Frontal cortex (tissue), 4 donors: ENCODE results near the gene LIPI. TPM values are rescaled to one million over a fixed set of nuclear protein-coding genes. Genes with fewer than 3 reads are reported as not detected.
"Not testable (repeated sequence)": the region's sequence is repeated elsewhere in the genome, so short reads cannot be mapped to it uniquely, and the experiment has no call there.

Source experiments
- DNase-seq, 2 donors: peaks; one replicate each; pipeline ENCODE4 v3.0.0; 2012; ENCODE audit warnings: low spot score in 2 of 2
- FAIRE-seq: peaks from 2 replicates; lab custom pipeline; 2012; peaks lifted over from hg19 to GRCh38; lab: Jason Lieb, UNC
- total RNA-seq: library from RNA; depleted of rRNA; stranded (reverse); fragments of >200 nt; gene quantifications from one replicate; pipeline ENCODE4 v1.2.3, GENCODE V29; 2014
- donor health status: control.
- donor health status: control.
- donor health status: control.

Gene LIPI
- total RNA-seq, 1 donor from 2014 or later: not detected

DNA sequence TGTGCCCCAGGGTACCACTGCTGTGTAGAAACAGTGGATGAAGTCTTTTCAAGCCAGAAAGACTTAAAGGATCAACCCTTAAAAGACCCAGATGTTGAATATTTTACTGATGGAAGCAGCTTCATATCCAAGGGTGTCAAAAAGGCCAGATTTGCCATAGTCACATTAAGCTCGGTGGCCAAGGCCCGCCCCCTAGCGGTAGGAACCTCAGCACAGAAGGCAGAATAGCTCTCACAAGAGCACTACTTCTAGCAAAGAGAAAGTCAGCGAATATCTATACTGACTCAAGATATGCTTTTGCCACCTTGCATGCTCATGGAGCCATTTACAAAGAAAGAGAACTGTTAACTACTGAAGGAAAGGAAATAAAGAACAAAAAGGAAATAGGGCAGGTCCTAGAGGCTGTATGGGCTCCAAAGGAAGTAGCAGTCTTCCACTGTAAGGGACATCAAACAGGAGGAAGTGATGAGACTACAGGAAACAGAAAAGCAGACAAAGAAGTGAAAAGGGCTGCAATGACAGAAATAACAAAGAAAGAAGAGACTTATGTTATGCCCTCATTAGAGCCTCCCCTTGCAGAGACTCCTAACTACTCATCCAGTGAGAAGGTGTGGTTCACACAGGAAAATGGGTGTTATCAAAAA lies 90.5 kb downstream of the LIPI start:
- DNase-seq: peak in 1 of 2 donors; percentile 5
- no peak for FAIRE-seq

DNA sequence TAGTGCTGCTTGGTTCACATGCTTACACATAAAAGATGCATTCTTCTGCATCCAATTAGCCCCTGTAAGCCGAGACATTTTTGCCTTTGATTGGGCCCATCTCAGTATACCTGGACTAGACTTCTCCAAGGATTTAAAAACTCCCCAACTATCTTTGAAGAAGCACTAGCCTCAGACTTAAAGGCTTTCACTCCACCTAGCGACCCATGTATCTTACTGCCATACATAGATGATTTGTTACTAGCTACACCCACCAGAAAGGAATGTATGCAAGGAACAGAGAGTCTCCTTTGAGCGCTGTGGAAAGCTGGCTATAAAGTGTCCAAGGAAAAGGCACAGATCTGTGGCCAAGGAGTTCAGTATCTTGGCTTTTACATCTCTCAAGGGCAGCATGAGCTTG lies 91.7 kb downstream of the LIPI start:
- no peak for DNase-seq
- FAIRE-seq: no peak

DNA sequence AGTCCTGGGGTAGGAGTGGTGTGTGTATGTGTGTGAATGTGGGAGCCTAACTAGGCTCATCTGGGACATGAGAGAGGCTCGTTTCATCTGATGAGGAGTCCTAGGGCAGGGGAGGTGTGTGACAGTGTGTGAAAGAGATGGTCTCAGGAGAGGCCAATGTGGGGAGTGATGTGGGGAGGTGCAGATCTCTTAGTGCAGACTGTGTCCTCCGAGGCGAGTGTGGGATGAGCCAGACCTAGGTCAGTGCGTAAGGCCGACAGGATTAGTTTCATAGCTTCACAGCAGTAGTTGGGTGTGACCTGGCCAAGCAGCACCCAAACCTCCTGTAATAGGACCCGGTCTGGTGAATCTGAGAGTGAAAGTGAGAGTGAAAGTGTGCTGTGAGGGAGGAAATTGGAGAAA lies 94.7 kb downstream of the LIPI start:
- DNase-seq: no peak
- FAIRE-seq: no peak

DNA sequence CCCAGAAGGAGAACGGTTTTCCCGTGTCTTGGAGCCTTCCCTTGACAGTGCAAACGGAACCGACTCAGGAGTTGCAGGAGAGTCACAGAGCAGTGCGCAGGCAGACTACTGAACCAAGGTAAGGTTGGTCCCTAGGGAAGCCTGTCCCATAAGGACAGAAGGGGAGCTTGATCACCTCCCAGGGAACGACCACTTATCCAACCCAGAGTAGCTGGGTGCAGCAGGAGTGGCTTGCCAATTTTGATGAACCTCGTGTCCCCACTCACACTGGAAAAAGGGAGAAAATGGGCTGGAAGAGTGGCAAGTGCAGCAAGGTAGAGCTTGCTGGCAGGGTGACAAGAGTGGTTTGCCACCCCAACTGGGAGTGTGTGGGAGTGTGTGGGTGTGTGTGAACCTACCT lies 95.1 kb downstream of the LIPI start:
- DNase-seq (no peak), FAIRE-seq (no peak)

DNA sequence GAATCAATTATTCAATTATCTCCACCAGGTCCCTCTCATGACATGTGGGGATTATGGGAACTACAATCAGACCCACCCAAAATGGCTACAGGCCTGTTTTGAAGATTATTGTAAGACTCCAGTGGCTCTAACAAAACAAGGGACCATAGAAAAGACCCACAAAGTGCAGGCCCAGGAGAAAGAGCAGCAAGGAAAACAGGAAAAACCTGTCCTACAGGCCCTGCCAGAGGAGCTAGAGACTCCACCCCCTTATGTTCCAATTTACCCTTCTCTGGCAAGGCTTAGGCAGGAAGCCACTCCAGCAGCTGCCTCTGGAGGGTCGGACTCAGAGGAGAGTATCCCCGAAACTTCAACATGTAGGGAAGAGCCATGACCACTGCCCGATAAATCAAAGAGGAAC lies 96.5 kb downstream of the LIPI start:
- FAIRE-seq: no peak
- DNase-seq: no peak

DNA sequence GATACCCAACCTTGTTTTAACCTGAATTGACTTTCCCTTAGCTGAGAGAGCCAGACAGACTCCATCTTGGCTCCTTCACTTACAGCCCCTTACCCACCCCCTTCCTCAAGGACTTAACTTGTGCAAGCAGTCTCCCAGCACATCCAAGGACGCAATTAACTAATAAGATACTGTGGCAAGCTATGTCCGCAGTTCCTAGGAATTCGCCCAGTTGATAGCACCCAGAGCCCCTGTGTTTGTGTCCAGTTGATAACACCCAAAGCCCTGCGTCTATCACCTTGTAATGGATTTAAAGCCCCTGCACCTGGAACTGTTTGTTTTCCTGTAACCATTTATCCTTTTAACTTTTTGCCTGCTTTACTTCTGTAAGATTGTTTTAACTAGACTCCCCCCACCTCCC lies 106.2 kb downstream of the LIPI start:
- FAIRE-seq, DNase-seq: not testable (repeated sequence)

DNA sequence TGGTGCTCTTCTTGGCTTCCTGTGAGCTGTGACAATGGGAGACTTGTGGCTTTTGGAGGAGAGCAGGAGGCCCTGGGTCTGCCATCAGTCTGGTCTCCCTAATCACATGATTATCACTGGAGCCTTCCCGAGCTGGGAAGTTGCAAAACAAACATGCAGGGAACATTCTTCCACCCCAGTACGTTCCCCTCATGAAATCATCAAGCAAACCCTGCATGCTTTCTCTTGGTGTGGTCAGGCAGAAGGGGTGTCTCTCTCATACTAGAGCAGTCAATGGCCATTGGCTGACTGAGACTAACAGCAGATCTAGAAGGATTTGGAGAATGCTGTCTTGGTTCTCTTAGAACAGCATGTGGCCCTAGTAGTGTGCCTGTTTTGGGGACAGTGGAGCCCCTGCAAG lies 111.2 kb downstream of the LIPI start:
- DNase-seq (no peak), FAIRE-seq (no peak)

DNA sequence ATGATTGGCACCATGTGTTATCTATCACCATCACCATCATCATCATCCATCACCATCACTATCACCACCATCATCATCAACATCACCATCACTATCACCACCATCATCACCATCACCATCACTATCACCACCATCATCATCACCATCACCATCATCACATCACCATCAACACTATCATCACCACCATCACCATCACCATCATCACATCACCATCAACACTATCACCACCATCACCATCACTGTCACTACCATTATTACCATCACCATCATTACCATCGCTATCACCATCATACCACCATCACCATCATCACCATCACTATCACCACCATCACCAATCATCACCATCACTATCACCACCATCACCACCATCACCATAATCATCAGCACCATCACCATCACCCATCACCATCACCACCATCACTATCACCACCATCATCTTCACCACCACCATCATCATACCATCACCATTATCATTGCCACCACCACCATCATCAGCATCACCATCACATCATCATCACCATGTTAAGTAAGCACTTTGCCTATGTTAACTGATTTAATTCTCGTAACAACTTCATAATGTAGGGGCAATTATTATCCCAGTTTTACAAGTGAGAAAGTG lies 112.8 kb downstream of the LIPI start:
- FAIRE-seq: no peak
- DNase-seq: no peak

DNA sequence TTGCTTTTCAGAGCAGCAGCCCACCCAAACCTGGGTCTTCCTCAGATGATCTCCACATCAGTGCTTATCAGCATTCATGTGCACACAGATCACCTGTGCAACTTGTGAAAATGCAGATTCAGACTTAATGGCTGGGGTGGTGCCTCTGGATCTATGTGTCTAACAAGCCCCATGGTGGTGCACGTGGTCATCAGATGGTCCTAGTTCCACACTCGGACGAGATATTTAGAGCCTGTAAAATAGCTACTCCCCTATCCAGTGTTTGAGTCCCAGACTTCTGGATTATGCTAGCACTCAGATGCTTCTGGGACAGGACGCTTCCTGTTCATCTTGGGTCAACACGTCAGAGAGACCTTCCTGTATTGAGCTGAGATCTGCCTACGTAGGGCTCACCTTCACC lies 114.2 kb downstream of the LIPI start:
- FAIRE-seq (no peak), DNase-seq (no peak)

DNA sequence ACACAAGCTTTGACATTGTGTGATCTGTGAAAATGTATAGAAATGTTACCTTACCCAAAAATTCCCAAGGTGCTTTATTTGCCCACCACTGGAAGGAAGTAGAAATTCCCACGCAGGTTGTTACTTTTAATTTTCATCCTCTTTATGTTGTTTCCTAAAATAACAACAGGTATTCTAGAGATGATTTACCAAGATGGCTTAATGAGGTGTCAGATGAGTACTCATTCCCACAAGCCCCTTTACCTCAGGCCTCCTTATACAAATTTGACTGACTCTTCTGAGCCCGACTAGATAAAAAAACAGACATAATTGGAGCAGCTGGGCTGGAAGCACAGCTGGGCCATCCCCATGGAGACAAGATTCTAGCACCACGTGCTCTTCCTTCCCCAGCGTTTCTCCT lies 114.6 kb downstream of the LIPI start:
- FAIRE-seq (no peak), DNase-seq (no peak)

DNA sequence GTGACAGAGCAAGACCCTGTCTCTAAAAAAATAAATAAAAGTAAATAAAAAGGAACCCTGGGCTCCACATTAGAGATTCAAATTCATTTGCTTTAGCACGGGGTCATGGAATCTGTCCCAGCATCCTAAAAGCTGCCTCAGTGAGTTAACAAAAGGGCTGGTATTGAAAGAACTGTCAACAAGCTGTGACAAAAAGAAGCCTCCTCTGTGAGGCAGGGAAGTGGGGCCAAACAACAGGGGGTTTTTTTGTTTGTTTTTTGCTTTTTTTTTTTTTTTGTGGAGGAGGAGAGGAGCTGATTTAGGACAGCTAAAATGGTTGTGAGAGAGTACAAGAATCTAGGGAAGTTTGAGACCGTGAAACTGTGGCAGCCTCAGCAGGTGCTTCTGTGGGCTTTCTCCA lies 115.7 kb downstream of the LIPI start:
- DNase-seq: no peak
- FAIRE-seq: no peak

DNA sequence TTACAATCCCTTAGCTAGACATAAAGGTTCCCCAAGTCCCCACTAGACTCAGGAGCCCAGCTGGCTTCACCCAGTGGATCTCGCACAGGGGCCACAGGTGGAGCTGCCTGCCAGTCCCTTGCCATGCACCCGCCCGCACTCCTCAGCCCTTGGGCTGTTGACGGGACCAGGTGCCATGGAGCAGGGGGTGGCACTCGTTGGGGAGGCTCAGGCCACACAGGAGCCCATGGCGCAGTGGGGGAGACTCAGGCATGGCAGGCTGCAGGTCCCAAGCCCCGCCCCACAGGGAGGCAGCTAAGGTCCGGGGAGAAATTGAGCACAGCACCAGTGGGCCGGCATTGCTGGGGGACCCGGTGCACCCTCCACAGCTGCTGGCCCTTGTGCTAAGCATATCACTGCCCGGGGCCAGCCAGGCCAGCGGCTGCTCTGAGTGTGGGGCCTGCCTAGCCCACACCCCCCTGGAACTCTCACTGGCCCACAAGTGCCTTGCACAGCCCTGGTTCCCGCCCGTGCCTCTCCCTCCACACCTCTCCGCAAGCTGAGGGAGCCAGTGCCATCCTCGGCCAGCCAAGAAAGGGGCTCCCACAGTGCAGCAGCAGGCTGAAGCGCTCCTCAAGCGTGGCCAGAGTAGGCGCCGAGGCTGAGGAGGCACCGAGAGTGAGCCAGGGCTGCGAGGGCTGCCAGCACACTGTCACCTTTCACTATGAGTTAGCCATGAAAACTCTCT lies 117.8 kb downstream of the LIPI start:
- FAIRE-seq: no peak
- DNase-seq: no peak

DNA sequence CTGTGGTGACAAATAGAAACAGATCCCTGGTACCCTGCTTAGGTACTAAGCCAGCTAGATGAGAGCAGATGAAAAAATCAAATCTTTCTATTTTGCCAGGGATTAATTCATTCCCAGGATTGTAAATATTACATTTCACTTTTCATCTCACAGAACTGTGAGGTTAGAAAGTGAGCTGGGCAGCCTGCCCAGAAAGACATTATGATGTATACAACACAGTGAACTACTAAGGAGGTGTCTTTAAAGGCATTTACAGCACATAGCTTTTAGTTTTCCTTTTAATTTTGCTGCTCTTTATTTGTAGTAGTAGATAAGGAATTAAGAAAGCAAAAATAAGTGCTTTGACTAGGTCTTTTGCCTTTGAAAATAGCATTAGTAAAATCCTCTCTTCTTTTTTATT lies 120.6 kb downstream of the LIPI start:
- not testable (repeated sequence) for FAIRE-seq, DNase-seq

DNA sequence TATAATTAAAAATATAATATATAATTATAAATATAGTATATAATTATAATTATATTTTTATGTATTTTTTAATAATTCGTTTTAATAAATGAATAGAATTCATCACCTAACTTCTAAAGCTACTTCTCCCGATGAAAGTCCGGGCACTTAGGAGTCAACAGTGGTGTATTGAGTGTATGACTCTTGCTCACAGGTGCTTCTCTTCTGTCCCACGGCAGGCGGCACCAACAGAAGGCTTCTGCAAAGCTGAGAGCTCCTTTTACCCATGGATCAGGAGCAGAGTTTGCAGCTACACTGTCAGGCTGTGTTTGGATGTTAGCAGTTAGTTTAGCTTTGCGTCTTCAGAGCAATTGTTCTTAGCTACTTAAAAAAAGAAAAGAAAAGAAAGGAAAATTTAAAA lies 122.4 kb downstream of the LIPI start:
- DNase-seq (no peak), FAIRE-seq (no peak)

DNA sequence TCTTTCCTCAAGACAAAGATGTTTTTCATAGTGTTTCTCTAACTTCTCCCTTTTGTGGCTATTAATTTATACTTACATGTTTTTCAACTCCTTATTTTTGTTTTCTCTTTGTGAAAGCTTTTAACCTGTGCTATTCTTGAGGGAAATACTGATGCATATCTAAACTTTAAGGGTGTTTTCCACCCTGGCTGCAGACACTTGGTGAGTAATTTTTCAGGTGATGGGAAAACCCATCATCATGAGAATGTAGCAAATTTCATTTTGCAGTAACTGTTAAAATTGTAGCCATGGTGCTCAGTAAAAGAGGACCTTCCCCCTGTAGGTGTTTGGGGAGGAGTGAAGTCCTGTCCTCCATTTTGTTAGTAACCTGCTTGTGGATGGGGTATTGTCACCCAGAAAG lies 124.2 kb downstream of the LIPI start:
- no peak for FAIRE-seq
- no peak for DNase-seq

DNA sequence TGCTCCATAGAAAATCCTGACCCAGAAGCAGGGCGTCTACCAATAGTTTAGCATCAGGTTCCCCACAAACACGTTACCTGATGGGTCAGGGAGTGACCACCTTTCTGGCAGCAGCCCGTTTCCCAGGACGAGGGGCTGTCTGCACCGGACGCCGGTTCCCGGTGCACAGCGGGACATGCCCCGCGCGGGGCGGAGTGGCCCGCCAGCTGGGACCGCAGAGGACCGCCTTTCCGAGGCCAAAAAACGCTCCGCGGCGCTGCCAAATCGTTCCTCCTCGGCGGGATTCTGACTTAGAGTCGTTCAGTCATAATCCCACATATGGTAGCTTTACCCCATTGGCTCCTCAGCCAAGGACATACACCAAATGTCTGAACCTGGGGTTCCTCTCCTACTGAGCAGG lies 126.1 kb downstream of the LIPI start:
- DNase-seq: no peak
- FAIRE-seq: no peak

DNA sequence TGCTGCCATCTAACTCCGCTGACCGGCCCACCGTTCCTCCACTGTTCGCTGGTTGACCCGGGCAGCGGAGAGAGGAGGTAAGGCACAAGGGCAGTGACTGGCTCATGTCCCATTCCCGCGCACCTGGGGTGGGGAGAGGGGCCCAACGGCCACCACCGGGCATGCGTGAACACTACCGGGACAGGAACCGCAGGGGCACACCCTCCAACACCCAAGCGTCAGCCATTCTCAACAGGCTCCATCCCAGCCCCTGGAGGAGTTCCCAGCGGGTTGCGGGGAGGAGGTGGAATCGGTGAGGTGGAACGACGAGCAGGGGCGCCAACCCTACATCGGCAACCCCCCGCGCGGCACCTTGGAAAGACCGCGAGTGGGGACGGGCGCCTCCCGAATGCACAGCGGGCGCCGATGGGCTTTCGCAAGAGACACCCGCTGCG lies 126.7 kb downstream of the LIPI start:
- DNase-seq: no peak
- no peak for FAIRE-seq

DNA sequence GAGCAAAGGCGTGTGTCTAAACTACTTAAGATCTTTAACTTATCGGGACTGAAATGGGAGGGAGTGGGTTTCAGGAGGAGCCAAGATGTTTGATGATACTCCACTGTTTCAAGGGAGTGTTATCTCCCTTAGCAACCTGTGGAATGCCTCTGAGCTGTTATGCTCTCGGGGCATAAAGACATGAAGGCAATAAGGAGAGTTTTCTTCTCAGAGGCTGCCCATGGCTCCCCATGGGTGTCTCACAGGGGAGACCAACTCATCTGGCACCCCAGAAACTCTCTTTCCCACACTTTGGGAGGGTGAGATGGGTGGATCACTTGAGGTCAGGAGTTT lies 130.0 kb downstream of the LIPI start:
- FAIRE-seq (no peak), DNase-seq (no peak)

DNA sequence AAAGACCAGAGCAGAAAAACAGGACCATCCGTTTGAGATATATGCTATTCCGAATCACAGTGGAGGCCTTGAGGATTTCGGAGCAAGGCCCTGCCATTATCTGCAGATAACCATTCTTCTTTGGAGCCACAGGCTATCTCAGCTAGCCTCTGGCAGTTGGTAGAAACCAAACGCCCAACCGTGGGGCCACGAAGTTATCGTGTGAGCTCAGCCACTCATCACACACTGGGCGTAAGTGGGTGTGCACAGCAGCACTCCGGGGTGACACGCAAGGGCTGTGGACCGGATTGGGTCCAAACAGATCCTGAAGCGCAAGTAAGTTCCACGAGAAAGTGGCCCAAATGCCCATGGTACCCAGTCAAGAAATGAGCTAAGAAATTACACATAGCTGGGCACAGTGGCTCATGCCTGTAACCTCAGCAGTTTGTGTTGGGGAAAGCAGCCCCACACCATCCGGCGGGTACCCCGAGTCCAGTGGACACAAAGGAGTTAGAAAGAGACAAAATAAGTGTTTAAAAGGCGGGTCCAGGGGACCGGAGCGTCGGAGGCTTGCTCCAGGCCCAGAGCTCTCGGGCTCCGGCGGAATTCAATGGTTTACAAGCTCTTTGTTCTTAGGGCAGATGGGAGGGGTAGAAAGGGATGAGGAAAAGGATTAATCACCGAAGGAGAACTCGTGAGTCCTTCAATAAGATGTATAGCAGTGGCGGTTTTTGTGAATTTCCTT lies 130.6 kb downstream of the LIPI start:
- no peak for FAIRE-seq
- DNase-seq: no peak

DNA sequence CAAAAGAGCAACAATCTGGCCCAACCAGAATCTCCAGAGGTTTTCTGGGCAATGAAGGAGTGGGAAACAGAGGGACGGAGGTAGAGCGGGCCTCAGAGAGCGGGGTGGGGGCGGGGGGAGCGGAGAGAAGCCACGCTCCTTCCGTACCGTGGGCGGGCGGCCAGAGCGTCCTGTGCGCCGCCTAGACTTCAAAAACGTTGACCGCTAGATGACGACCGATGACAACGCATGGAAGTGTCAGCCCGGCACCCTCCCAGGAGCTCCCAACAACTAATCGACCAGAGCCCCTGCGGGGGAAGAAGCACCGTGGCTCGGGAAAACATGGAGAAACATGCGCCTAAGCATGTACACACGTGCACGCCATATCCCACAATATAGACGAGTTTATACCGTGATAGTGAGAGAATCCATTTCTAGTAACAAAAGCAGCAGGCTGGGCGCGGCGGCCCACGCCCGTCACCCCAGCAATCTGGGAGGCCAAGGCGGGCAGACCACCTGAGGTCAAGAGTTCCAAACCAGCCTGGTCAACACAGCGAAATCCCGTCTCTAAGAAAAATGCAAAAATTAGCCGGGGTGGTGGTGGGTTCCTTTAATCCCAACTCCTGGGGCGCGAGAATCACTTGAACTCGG lies 131.9 kb downstream of the LIPI start:
- FAIRE-seq: no peak
- DNase-seq: no peak
